Activated naive CD4-positive, alpha-beta T cell treated with anti-CD3 and anti-CD28 coated beads, Interleukin-2, amount 50 U/mL, for 72 hours (primary cell): ENCODE data around the gene ODF2. TPM values are rescaled to one million over a fixed set of nuclear protein-coding genes. Genes with fewer than 3 reads are reported as not detected.

Experiments
- ATAC-seq, 2 donors: fragments of 150-1000 bp; cut with Tn5 transposase; 2 replicates each; pipeline ENCODE4 v1.10.0; 2021; ENCODE audit warnings: mild to moderate bottlenecking in 2 of 2, moderate library complexity in 2 of 2
- DNase-seq, 2 donors: peaks; one replicate each; pipeline ENCODE4 v3.0.0; 2021 to 2022; ENCODE audit warnings: low spot score in 2 of 2
- H3K27ac Mint-ChIP-seq, 2 donors: one replicate each; pipeline ENCODE4 v1.8.0; 2022; ENCODE audit warnings: mild to moderate bottlenecking in 2 of 2, mixed read lengths in 2 of 2
- H3K36me3 Mint-ChIP-seq, 2 donors: one replicate each; pipeline ENCODE4 v1.8.0; 2022; ENCODE audit warnings: mixed read lengths in 2 of 2
- H3K9me3 Mint-ChIP-seq, 2 donors: one replicate each; pipeline ENCODE4 v1.8.0; 2022; ENCODE audit warnings: mixed read lengths in 2 of 2
- total RNA-seq, 2 donors: library from RNA; stranded (reverse); gene quantifications; one replicate each; pipeline ENCODE4 v1.2.3, GENCODE V29; 2022

The ODF2 gene
- total RNA-seq, 2 donors from 2014 or later = 67.9 to 70.7 TPM

DNA sequence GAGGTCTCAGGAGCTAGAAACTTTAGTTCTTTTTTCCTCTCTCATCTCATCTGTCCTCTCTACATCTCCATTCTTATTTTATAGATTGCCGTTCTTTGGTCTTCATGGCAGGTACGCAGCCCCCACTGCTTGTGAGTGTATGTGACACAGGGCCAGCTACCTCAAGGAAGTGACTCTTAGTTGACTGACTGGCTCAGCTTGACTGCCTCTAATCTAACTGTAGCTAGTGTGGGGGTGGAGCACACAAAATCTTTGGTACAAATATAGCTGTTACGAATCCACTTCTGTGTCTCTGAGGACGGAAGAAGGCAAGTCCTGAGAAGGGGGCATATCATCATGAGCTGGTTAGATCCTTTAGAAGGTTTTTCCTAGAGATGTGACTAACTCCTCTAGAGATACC, 76.8 kb downstream of the ODF2 start:
- peak overlapping the region in 1 of 2 donors; percentile 91 for H3K27ac Mint-ChIP-seq
- H3K9me3 Mint-ChIP-seq = no peaks in the 10 kb centered on the region
- ATAC-seq (no peak), DNase-seq (no peak)
- peaks cover 0 to 6% of the 10 kb centered on the region in 2 donors for H3K36me3 Mint-ChIP-seq

GRCh38 chr9:128540634-128541360, 85.0 kb downstream of the ODF2 start:
- DNase-seq (no peak), ATAC-seq (no peak)
- Mint-ChIP-seq H3K9me3 (no peaks in the 10 kb centered on the region), H3K27ac (peak overlapping the region in 1 of 2 donors; percentile 8), H3K36me3 (peaks cover 0 to 6% of the 10 kb centered on the region in 2 donors)

DNA sequence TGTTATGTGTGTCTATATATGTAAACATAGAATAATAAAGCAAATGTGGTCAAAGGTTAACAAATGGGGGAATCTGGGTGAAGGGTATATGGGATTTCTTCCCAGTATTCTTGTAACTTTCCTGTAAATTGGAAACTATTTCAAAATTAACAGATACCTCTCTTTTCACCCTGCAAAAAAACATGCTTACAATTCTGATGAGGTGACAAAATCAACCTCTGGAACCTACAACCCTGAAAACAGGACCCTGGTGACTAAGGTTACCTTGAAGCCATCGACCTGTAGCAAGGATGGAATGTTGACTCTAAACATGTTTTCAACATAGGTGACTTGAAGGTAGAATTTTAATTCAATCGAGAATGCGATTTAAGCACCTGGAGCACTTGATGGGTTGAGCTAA, 90.7 kb downstream of the ODF2 start:
- H3K9me3 Mint-ChIP-seq = no peaks in the 10 kb centered on the region
- no peak overlapping the region for H3K27ac Mint-ChIP-seq
- ATAC-seq (no peak), DNase-seq (no peak)
- H3K36me3 Mint-ChIP-seq = peaks cover 0 to under 1% of the 10 kb centered on the region in 2 donors

DNA sequence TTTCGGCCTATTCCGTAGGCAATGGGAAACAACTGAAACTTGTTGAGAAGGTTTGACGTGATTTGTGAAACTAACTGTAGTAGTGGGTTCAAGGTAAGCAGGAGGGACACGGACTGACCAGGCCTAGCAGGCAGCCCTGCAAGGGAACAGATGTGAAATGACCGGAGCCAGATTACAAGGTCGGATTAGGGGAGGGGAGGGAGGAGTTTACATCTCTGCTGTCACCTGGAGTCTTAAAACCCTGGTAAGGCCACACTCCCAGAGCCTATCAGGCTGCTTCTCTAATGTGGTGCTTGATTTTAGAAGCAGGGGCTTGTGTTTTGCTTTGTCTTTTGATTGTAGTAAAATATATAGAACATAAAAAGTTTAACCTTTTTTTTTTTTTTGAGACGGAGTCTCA, 93.1 kb downstream of the ODF2 start:
- Mint-ChIP-seq H3K9me3 (no peaks in the 10 kb centered on the region), H3K27ac (no peak overlapping the region), H3K36me3 (peaks cover 0 to 7% of the 10 kb centered on the region in 2 donors)
- ATAC-seq (no peak), DNase-seq (no peak)

DNA sequence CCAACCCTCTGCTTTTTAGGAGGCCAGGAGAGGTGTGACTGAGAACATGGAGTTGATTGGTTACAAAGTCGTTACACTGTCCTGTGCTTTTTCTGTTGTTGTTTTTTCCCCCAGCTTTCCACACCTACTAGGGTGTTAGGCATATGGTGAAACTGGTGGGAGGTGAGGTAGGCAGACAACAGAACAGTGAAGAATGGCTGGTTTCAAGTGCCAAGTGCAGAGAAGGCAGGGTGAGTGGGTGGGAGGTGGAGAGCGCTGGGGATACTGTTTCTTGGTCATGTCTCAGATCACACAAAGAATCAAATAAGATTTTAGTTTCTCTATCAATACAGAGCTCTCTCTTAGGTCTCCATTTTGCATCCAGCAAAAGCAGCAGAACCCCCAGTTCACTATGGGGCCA, 94.4 kb downstream of the ODF2 start:
- H3K27ac Mint-ChIP-seq = peak overlapping the region; percentile 23 to 51
- ATAC-seq (peak; percentile 3 to 42), DNase-seq (peak in 1 of 2 donors; percentile 29)
- H3K36me3 Mint-ChIP-seq = peaks cover 0 to 7% of the 10 kb centered on the region in 2 donors
- H3K9me3 Mint-ChIP-seq = no peaks in the 10 kb centered on the region

Other genes with a start within 250 kb of the ODF2 start
- gene GOLGA2, start 180.0 kb upstream of the ODF2 start, total RNA-seq = 10 to 100 TPM; 46.2 to 54.3 TPM
- 10 to 100 TPM; 15.6 to 16.9 TPM for gene SWI5, start 179.7 kb upstream of the ODF2 start, total RNA-seq
- 10 to 100 TPM; 25.6 to 35.9 TPM for gene TRUB2, start 133.6 kb upstream of the ODF2 start, total RNA-seq
- 10 to 100 TPM; 33.9 to 38.3 TPM for gene COQ4, start 133.2 kb upstream of the ODF2 start, total RNA-seq
- gene SLC27A4, start 115.5 kb upstream of the ODF2 start, total RNA-seq = 10 to 100 TPM in 1 of 2 donors, 1 to 10 TPM in 1; 9.4 to 10.2 TPM
- gene URM1, start 84.6 kb upstream of the ODF2 start, total RNA-seq = 10 to 100 TPM; 36.4 to 77.9 TPM
- gene CERCAM, start 35.1 kb upstream of the ODF2 start, total RNA-seq = 1 to 10 TPM; 1.2 to 3.2 TPM
- 10 to 100 TPM; 51.4 to 57.0 TPM for gene GLE1, start 48.7 kb downstream of the ODF2 start, total RNA-seq
- 100 to 1,000 TPM; 242 to 278 TPM for gene SPTAN1, start 96.6 kb downstream of the ODF2 start, total RNA-seq
- gene DYNC2I2, start 200.8 kb downstream of the ODF2 start, total RNA-seq = 10 to 100 TPM; 22.2 to 27.3 TPM
- 100 to 1,000 TPM; 499 to 548 TPM for gene SET, start 233.2 kb downstream of the ODF2 start, total RNA-seq
- 10 to 100 TPM; 10.7 to 14.0 TPM for gene PKN3, start 246.5 kb downstream of the ODF2 start, total RNA-seq